B cell (primary cell): ENCODE data around the gene CWF19L2.

Source experiments
- CTCF ChIP-seq: fragments of 200-600 bp; IDR thresholded peaks from one replicate; pipeline ENCODE4 v1.8.0; 2022; ENCODE audit warnings: antibody characterized with exemption, mild to moderate bottlenecking
- EZH2 ChIP-seq: IDR thresholded peaks from 2 replicates; pipeline ENCODE4 v1.6.1; 2012; ENCODE audit warnings: borderline replicate concordance, low read depth, mild to moderate bottlenecking, moderate library complexity, low read length; ENCODE audit not compliant: insufficient read depth, poor library complexity, severe bottlenecking

GRCh38 chr11:107397357-107397756 lies 60.3 kb downstream of the CWF19L2 start:
- no peak for TF ChIP-seq CTCF
- no peak for TF ChIP-seq EZH2
